ENCODE measurements around the gene API5.
"Not testable (repeated sequence)": the region's sequence is repeated elsewhere in the genome, so short reads cannot be mapped to it uniquely, and the experiment has no call there.

API5 gene

DNA sequence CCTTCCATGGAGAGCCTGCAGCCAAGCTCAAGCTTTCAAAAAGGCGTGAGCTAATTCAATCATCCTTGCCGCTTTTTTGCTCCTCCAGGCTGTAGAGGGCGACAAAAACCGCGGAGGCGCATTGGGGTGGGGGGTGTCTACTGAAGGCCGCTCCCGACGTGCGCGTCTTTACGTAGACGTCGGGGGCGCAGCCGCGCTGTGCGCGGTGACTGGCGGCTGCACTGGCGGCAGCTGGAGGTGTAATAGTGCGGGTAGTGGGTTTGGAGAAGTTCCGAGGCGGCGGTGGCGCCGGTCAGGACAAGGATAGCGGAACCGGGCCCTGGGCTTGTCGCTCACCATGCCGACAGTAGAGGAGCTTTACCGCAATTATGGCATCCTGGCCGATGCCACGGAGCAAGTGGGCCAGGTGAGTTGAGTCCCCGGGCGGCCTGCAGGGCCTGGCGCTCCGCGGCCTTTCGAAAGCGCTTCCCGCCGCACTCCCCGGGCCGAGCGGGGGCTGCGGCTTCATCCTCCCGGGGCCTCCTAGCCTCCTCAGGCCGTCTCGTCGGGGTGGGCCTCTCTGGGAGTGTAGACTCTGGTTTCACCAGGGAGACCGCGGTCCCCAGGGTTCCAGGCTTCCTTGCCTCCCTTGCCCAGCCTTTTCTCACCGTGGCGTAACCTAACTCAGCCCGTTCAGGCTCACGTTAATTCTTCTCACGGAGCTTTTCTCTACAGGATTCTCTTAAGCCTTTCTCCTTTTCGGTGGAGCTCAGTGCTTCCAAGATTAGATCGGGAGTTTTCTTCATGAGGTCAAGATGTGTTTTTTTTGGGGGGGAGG lies at the start of gene API5:
TSS of gene API5 (plus strand) at position 206 of the 817 bp plus-strand sequence. CDS start at position 338, 132 bp downstream.
- DNase-seq: peak; percentile 97

GRCh38 chr11:43267856-43268580 lies 43.8 kb upstream of the API5 start:
- DNase-seq: no peak

- DNase-seq: no peak
Observed at GRCh38 chr11:43268786-43269185, 43.0 kb upstream of the API5 start.

DNA sequence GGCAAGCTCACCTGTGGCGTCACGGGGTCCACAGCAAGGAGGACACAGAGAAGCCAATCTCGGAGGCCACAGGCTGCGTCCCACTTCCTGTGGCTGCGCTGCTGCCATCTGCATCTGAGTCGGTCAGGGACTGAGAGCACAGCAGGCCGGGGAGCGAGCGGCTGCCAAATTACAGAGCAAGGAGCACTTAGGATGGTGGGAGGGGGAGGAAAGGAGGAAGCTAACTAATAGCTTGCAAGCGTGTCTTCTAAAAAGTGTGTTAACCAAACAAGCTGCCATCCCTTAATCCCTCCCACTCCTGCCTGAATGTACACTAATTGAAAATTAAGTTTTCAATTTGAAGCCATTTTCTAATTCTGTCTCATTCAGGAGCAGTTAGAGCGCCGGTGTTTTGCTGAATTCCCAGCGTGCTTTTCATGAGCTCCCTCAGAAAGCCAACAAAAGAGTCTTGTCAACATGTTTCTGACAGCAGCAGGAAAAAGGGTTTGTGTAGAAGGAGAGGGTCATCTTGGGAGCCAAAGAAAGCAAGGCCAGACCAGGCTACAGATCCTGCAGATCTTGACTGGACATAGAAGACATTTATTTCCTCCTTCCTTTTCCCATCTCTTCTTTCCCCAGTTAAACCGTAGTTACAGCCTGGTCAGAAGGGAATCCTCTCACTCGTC lies 42.4 kb upstream of the API5 start:
- DNase-seq: no peak

DNA sequence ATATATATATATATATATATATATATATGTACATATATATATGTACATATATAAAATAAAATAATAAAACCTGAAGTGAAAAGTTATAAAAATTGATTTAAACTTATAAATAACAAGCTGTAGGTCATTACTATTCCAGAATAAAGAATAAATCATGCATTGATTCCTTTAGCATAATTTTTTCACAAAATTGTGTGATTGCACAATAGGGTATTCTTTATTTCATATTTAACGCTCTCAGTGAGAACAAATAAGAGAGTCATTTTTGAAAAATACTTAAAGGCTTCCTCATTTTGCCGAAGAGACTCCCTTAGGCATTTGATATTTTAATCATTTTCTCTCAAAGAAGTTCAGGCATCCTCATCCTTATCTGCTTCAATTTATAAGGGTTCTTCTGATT lies 41.3 kb upstream of the API5 start:
- DNase-seq: no peak

- peak; percentile 47 for DNase-seq
Observed at GRCh38 chr11:43278193-43278956, 33.4 kb upstream of the API5 start.

DNA sequence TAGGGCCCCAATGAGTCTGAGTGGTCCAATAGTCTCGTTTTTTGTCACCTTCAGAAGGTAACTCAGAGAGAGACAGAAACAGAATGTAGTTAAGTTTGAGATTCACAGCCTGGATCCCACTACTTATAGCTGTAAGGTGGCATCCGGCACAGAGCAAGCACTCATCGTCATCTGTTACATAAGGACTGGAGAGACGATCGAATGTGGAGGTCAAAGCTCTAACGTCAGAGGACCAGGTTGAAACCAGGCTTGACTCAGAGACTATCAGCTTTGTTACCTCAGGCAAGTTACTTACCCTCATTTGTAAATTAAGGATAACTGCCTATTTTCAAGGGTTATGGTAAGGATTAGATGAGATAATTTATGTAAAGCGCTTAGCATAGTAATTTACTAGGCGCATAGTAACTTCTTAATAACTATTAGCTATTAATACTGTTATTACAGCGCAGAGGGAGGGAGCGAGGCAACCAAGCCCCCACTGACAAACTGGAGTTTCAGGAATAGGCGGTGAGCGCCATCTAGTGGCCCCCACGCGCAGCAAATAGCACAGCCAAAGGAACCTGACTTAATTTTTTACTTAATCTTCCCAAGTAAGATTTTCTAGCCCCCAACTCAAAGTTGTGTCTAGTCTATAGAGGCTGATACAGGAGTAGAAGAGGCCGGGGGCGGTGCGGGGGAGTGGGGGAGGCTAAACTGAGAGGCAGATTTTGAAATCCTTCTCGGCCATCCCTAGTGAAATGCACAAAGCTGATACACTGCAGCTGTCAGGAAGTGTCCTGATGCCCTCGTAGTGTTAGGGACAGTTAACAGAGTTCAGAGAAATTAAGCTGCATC lies 29.0 kb upstream of the API5 start:
- DNase-seq: peak; percentile 53

GRCh38 chr11:43285826-43286225 lies 26.0 kb upstream of the API5 start:
- no peak for DNase-seq

GRCh38 chr11:43289368-43289767 lies 22.4 kb upstream of the API5 start:
- DNase-seq: no peak

DNA sequence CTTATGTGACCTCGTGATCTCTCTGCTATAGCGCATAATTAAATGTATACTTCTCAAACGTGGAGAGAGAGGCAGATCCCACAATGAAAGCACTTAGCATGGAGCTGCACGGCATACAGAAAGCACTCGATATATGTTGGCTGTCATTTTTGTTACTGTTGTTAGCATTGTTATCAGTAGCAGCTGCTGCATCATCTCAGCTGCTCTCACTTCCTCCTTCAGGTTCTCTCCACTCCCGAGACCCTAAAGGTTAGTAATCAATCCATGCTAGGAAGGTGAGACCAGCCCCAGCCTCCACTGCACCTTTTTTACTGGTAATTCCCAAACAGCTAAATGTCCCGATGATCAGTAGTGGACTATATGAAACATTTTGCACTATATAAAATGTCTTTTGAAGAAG lies 13.4 kb upstream of the API5 start:
- no peak for DNase-seq

- no peak for DNase-seq
Observed at GRCh38 chr11:43315966-43316365, 4.2 kb downstream of the API5 start.

DNA sequence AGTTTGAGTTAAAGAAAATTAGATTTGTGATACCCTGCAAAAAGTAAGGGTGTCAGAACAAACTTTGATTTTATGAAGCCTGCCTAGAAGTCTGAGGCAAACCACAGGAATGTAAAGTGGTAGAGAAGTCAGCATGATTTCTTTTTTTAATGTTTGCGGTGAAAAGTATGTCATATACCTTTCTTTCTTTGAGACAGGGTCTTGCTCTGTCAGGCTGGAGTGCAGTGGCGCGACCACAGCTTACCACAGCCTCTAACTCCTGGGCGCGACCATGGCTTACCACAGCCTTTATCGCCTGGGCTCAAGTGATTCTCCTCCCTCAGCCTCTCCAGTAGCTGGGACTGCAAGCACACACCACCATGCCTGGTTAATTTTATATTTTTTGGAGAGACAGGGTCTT lies 4.7 kb downstream of the API5 start:
- no peak for DNase-seq

DNA sequence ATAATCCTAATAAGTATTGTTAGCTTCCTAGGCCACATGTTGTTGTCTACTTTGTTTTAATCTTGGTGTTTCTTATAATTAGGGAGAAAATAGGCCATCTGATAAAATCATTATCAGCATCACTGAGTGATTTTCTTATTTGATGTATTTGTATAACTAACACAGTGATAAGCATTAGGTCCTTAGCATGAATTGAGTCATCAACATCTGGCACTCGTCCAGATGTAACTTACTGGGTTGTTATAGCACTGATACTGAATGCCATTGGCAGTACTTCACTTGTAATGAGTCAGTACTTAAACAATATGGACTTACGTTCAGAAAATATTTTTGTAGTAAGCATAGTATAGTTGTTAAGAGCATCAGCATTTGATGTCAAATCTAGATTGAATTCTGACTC lies 16.2 kb downstream of the API5 start:
- peak; percentile 74 for DNase-seq

DNA sequence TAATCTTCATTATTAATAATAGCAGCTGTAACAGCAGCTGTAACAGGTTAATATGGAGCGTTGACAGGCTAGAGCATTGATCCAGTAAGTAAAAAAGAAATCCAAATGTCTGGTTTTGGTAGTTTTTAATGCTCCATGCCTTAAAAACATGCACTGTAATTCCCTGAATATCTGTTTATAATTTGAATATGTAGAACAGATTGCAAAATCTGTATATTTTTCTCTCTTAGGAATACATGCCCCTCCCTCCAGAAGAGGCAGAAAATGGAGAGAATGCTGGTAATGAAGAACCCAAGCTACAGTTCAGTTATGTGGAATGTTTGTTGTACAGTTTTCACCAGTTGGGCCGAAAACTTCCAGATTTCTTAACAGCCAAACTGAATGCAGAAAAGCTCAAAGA lies 16.7 kb downstream of the API5 start:
- no peak for DNase-seq

DNA sequence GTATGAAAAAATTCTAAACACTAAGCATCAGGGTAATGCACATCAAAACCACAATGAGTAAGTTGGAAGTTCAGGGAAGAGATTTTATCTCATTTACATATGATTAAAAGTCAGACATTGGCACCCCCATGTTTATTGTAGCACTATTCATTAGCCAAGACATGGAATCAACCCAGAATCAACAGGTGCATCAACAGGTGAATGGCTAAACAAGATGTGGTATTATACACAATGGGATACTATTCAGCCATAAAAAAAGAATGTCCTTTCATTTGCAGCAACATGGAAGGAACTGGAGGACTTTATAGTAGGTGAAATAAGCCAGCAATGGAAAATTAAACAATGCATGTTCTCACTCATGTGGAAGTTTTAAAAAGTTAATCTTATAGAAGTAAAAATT lies 29.4 kb downstream of the API5 start:
- DNase-seq: no peak

GRCh38 chr11:43351426-43351825 lies 39.6 kb downstream of the API5 start:
- DNase-seq: not testable (repeated sequence)

- no peak for DNase-seq
Observed at GRCh38 chr11:43354311-43354710, 42.5 kb downstream of the API5 start.

GRCh38 chr11:43356336-43356735 lies 44.5 kb downstream of the API5 start:
- no peak for DNase-seq

DNA sequence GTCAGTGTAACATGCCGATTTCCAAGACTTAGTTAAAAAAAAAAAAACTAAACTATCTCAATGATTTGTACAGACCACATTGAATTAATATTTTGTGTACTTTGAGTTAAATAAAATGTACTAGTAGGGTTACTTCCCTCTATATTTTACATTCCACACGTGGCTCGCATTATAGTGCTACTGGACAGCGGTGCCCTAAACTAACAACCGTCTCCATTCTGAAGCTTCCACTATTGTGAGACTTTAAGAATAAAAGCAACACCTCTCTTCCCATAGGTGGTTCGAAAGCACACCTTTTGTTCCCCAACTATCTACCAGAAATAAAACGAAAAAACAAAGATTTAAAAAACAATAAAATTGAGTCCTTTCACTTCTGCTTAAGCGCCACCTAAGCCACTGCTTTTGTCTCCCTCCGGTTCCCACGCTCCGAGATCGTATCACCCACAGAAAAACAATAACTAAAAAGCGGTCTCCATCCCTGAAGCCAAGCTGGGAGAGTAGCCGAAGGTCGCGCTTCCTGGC lies 46.5 kb downstream of the API5 start:
- peak; percentile 34 for DNase-seq

DNA sequence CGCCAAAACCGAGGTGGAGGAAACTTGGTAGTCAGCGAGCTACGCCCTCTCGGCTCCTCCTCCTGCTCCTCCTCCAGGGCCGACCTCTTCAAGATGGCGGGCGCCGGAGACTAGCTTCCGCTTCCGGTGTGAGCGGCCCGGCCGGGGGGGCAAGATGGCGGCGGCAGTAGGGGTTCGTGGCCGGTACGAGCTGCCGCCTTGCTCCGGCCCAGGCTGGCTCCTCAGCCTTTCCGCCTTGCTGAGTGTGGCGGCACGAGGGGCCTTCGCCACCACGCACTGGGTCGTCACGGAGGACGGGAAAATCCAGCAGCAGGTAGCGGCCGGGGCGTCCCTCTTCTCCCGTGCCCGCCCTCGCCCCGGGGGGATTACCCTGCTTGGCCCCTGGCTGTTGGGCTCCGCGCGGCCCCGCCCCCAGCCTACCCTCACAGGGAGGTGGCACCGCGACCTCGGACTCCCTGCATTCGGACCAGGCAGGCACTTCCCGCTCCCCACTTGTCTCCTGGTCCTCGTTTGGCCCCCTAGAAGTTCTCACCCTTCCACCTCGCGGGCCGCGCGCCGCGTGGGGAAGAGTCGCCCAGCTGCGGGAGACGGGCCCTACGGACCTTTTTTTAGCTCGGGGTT lies 47.1 kb downstream of the API5 start, which contains the start of gene TTC17:
TSS of gene TTC17 (plus strand) at position 120 of the 621 bp plus-strand sequence. CDS start at position 155, 35 bp downstream.
- peak; percentile 95 for DNase-seq

DNA sequence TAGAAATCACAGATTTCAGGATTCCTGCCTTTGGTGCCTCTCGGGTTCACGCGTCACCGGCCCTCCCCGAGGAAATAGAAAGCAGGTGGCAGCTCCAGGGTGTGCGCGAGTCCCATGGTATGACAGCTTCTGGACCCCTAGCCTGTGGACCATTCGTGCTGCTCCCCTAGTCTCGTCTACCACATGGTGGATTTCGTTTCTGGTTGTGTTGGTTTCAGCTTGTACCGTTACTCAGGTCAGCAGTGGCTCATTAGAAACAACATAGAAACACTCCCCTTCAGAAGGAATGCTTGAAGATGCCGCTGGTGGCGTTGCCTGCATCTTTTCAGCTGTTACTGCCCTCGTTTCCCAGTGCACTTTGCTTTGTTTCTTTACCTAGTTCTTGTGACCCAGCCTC lies 47.6 kb downstream of the API5 start:
- peak; percentile 65 for DNase-seq
